NCI-H2227 treated with DMSO at 0.1 percent for 48 hours (cell line): Measurements from ENCODE around the gene GPR152.
"Not testable (repeated sequence)": the region's sequence is repeated elsewhere in the genome, so short reads cannot be mapped to it uniquely, and the experiment has no call there.

ENCODE experiments used
- DNase-seq: peaks from one replicate; lab custom pipeline; 2025; lab: John Stamatoyannopoulos, UW

GPR152 gene

GRCh38 chr11:67439321-67440228 lies 13.0 kb downstream of the GPR152 start:
- DNase-seq = no peak

GRCh38 chr11:67438158-67438902 lies 14.2 kb downstream of the GPR152 start:
- no peak for DNase-seq

GRCh38 chr11:67437809-67438157 lies 14.7 kb downstream of the GPR152 start:
- no peak for DNase-seq

- no peak for DNase-seq
These were observed 15.3 kb downstream of the GPR152 start, which contains the start of gene PTPRCAP for GRCh38 chr11:67437082-67437808. TSS of gene PTPRCAP (minus strand) at chr11:67437682. CDS start at chr11:67437619, 63 bp downstream.

- DNase-seq = no peak
These were observed 16.0 kb downstream of the GPR152 start for GRCh38 chr11:67436459-67437081.

GRCh38 chr11:67435727-67436458 lies 16.6 kb downstream of the GPR152 start:
- DNase-seq = no peak

GRCh38 chr11:67435031-67435726 lies 17.4 kb downstream of the GPR152 start:
- DNase-seq = no peak

GRCh38 chr11:67434395-67434881 lies 18.1 kb downstream of the GPR152 start:
- DNase-seq = no peak

- no peak for DNase-seq
These were observed 18.8 kb downstream of the GPR152 start for GRCh38 chr11:67433536-67434394.

GRCh38 chr11:67432655-67433349 lies 19.7 kb downstream of the GPR152 start:
- no peak for DNase-seq

GRCh38 chr11:67431346-67432249 lies 20.9 kb downstream of the GPR152 start:
- DNase-seq = no peak

GRCh38 chr11:67429722-67430121 lies 22.8 kb downstream of the GPR152 start:
- DNase-seq = no peak

GRCh38 chr11:67429038-67429668 lies 23.4 kb downstream of the GPR152 start:
- no peak for DNase-seq

- peak; percentile 97 for DNase-seq
These were observed 24.2 kb downstream of the GPR152 start, which contains the start of gene RPS6KB2 for GRCh38 chr11:67428052-67429001. TSS of gene RPS6KB2 (plus strand) at chr11:67428494. CDS start at chr11:67428546, 52 bp downstream.

- DNase-seq = not testable (repeated sequence)
These were observed 25.1 kb downstream of the GPR152 start for GRCh38 chr11:67427364-67427859.
